ENCODE data around the gene MAGEA4. TPM values are rescaled to one million over a fixed set of nuclear protein-coding genes. Genes with fewer than 3 reads are reported as not detected.
A peak's percentile ranks its signal among the peaks of the same experiment; 100 is the strongest.

MAGEA4 gene
- total RNA-seq, 1 experiment from 2014 or later = not detected

DNA sequence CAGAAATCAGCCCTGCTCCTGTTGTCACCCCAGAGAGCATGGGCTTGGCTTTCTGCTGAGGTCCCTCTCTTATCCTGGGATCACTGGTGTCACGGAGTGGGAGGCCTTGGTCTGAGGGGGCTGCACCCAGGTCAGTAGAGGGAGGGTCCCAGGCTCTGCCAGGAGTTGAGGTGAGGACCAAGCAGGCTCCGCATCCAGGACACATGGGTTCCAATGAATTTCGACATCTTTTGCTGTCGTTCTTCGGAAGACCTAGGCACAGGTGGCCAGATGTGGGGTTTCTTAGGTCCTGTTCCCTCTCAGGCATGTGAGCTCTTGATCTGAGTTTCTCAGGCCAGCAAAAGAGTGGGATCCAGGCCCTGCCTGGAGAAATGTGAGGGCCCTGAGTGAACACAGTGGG is 10.0 kb downstream of the MAGEA4 start:
- no peak for DNase-seq (ENCODE audit: extremely low read depth, low read depth)

DNA sequence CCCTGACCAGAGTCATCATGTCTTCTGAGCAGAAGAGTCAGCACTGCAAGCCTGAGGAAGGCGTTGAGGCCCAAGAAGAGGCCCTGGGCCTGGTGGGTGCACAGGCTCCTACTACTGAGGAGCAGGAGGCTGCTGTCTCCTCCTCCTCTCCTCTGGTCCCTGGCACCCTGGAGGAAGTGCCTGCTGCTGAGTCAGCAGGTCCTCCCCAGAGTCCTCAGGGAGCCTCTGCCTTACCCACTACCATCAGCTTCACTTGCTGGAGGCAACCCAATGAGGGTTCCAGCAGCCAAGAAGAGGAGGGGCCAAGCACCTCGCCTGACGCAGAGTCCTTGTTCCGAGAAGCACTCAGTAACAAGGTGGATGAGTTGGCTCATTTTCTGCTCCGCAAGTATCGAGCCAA is 11.0 kb downstream of the MAGEA4 start:
- no peak for DNase-seq (ENCODE audit: extremely low read depth, low read depth)

DNA sequence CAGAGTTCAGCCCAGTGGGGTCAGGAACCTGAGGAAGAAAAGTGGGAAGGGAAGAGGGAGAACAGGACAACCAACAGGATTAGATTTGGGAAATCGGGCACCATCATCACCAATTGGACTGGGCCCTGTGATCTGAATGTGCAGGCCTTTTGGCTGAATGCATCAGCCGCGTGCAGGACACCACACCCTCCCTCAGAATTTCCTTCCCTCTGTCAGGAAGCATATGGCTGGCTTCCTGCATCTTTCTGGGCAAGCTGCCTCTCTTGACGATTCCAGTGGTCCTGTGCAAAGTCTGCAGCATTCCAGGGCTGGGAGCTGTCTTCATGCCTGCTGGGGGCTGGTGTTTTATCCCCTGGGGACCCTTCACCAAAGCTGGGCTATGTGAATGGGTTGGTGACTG is 16.4 kb downstream of the MAGEA4 start:
- no peak for DNase-seq (ENCODE audit: extremely low read depth, low read depth)

DNA sequence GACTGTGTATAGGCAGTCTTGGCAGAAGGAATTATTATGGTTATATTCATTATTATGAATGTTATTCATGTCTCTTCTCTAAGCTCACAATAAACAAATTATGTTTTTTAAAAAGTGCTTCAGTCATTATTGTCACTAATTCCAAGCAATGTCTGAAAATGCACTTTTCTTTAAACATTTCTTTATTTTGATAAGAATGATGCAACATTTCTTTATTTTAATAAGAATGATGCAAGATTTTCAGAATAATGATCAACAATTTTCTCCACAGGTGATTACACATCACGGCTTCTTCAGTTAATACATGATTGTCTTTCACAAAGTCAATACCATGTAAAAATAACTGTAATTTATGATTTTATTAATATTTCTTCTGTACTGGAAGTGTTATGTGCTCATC is 22.7 kb downstream of the MAGEA4 start:
- no peak for DNase-seq (ENCODE audit: extremely low read depth, low read depth)

DNA sequence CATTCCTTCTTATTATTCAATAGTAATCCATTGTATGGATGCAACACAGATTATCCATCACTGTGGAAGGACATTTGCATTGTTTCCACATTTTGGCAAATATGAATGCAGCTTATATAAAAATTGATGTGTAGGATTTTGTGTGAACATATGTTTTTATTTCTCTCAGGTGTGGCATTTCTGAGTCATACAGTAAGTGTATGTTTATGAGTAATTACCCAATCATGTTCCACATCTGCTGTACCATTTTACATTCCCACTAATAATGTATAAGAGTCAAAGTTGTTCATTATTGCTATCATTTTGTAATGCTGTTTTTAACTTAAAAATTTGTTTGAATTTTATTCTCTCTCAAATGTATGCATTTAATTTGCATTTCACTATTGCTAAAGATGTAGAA is 25.5 kb downstream of the MAGEA4 start:
- no peak for DNase-seq (ENCODE audit: extremely low read depth, low read depth)

DNA sequence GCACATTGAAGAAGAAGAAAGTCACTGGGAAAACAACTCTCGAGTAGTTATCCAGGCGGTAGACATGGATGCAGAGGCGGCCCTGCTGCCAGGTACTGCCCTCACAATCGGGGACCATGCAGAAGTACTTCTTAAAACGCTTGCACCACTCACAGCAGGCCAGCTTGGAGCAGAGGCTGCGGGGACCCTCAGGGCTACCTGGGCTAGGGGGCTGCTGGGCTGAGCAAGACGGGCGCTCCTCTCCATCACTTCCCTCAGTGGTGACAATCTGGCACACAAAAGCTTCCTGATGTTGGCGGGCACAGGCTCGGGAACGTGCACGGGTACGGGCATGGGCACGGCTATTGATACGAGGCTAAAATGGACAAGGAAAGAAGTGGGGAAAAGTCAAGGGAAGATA is 42.0 kb downstream of the MAGEA4 start:
- no peak for DNase-seq (ENCODE audit: extremely low read depth, low read depth)

DNA sequence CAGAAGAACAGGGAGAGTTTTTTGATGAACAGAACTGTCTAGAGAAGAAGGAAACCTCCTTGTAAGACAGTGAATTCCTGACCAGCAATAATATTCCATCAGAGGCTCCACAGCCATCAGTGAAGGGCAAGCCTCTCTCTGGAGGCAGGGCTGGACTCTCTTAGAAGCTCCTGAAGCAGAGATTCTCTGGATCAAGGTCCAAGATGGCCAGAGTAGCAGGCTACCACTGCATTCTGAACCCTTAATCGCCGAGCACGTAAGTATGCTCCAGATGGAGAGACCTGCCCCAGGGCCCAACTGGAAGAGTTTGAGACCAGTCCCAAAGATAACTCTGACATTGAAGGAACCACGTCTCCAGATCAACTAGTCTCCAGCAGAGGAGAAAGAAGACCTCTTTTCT is 45.4 kb downstream of the MAGEA4 start:
- DNase-seq (ENCODE audit: extremely low read depth, low read depth) = no peak

DNA sequence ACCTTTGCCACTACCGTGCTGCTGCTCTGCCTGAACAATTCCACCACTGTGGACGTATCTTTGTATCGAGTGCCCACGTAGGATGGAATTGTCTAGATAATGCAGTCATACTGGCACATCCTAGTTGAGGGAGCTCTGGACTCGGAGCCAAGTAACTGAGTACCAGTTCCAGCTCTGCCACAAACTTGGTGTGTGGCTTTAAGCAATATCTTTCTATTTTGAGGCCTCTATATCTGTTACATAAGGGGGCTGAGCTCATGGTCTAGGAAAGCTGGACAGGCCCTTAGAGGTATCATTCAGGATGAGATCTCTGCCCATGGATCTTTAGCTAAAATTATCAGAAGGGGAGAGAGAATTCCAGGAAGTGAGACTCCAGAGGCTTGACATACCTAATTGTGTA is 49.3 kb downstream of the MAGEA4 start:
- DNase-seq (ENCODE audit: extremely low read depth, low read depth) = no peak

DNA sequence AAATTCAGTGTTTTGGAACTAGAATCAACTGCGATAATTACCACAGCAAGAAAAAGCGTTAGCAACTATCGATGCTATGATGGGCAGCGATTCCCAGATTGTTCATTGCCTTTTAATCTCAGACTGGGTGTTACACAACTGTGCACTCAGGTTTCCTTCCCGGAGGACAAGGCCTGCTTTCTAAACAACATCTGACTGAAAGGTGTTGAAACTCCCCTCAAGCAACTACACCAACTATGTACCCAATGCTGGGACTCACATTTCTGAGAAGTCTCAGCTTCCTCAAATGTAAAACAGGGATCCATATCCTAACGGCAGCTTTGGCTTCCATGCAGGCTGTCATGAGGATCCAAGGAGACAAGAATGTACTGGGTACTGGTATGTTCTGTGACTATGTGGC is 53.5 kb downstream of the MAGEA4 start:
- no peak for DNase-seq (ENCODE audit: extremely low read depth, low read depth)

DNA sequence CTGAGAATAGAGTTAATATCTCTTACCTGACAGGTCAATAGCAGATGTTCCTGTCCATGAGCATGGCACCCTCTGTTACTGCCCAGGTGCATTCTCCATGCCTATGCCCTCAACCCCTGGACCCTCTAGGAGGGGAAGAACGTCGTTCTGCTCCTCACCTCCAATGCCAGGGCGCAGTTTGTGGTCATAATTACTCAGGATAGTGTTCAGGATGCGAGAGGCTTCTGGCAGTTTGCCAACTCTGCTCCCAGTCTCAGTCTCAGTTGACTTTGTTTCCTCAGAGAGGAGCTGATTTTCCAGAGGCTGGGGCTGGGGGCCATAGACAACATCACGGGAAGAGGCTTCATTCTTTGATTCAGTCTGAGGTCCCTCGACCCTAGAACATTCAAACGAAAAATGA is 57.3 kb downstream of the MAGEA4 start:
- no peak for DNase-seq (ENCODE audit: extremely low read depth, low read depth)

DNA sequence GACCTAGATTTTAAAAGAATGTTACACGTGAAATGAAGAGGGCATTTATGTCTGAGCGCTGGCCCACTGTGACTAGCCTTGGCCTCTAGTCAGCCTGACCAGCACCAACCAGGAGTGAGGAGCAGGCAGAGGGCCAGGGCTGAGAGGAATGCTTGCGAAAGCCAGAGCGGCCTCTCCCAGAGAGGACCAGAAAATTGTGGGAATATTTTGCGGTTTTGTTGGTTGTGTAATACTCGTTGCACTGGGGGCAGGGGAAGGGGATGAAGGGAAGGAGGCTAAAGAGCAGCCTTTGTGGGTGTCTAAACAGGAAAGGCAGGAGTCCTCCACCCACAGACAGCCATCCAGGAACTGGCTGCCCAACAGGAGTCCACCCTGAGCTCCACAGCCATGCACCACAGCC is 58.0 kb downstream of the MAGEA4 start:
- peak; percentile 68 for DNase-seq (ENCODE audit: extremely low read depth, low read depth)

DNA sequence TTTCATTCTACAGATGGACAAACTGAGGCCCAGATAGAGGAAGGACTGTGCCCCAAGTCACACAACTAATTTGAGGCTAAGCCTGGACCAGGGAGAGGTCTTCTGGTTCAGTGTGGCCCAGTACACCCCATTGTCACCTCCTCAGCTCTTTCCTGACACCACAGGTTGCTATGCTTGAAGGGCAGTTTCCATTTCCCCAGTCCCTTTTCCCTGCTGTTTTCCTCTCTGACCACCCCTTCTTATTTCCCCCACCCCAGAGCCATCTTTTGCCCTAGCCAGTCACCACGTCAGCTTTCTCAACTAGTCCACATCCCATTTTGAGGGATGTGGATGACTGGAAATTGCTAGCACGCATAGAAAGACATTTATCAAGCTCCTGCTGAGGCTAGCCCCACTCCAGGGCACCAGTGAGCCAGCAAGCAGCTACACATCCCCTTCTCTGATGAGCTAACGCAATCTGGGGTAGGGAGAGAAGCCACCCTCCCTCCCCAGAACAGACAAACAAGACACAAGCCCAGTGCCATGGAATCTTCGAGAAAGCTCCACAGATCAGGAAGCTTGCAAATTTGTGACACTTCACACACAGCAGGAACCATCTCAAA is 60.5 kb downstream of the MAGEA4 start:
- no peak for DNase-seq (ENCODE audit: extremely low read depth, low read depth)

DNA sequence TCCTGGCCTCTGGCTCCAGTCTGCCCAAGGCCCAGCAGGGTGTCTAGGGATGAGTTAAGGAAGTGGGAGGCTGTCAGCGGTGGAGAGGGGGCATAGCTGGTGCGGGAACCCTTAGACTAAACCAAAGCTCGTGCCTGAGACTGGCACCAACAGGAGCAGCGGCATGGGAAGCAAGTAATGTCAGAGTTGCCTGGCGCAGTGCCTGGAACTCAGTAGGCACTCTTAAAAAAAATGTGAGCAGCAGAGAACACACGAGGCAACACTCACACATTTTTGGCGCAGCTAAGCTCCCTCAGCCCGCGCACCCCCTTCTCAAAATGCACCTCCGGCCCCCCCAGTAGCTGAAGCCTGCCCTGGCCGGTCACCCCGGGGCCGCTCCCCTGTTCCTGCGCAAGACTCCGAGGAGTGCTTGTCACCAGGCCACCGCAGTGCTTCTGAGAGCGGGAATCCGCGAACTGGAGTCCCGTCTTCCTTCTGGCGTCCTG is 61.2 kb downstream of the MAGEA4 start:
- DNase-seq (ENCODE audit: extremely low read depth, low read depth) = peak; percentile 13

Other genes with a start within 250 kb of the MAGEA4 start
- not detected in 2 replicates for gene PRRG3, start 217.4 kb upstream of the MAGEA4 start, total RNA-seq (2014; rRNA removed; shearing (Covaris generic))
- gene FATE1, start 196.9 kb upstream of the MAGEA4 start, total RNA-seq (2014; rRNA removed; shearing (Covaris generic)) = not detected in 2 replicates
- not detected in 2 replicates for gene CNGA2, start 178.1 kb upstream of the MAGEA4 start, total RNA-seq (2014; rRNA removed; shearing (Covaris generic))
- gene GABRE, start 61.8 kb downstream of the MAGEA4 start, total RNA-seq (2014; rRNA removed; shearing (Covaris generic)) = 26.6 and 45.3 TPM in 2 replicates
- not detected in 2 replicates for gene MAGEA10, start 225.7 kb downstream of the MAGEA4 start, total RNA-seq (2014; rRNA removed; shearing (Covaris generic))

Measured in NCI-H460 (cell line).